Stomach (tissue), 4 donors: ENCODE results near the gene EPB41L2.

Experiments used
- CTCF ChIP-seq, 7 experiments: fragments of 450-650 bp in 4 of 7; fragments of 200-600 bp in 3 of 7; sonication (generic) in 3 of 7; IDR thresholded peaks; one replicate each; pipeline ENCODE4 v1.5.1; 2016 to 2019; ENCODE audit warnings: antibody characterized with exemption in 7 of 7, control low read depth in 2 of 7, mild to moderate bottlenecking in 1 of 7
- EP300 ChIP-seq: sonication (generic); formaldehyde crosslinking; IDR thresholded peaks from one replicate; pipeline ENCODE4 v1.6.1; 2017; ENCODE audit warnings: antibody characterized with exemption
- POLR2A ChIP-seq, 4 donors: fragments of 450-650 bp; IDR thresholded peaks; one replicate each; pipeline ENCODE4 v1.6.1; 2016; ENCODE audit warnings: antibody characterized with exemption in 4 of 4, control low read depth in 2 of 4, mild to moderate bottlenecking in 1 of 4, moderate library complexity in 1 of 4
- POLR2AphosphoS5 ChIP-seq, 3 donors: sonication (generic); formaldehyde crosslinking; IDR thresholded peaks; one replicate each; pipeline ENCODE4 v1.6.1; 2016; ENCODE audit warnings: antibody characterized with exemption in 3 of 3

- TF ChIP-seq POLR2AphosphoS5 (IDR thresholded peaks at IDR 0.05) (no peak), POLR2A (IDR thresholded peaks at IDR 0.05) (no peak), CTCF (IDR thresholded peaks at IDR 0.05) (no peak), EP300 (no peak)
Measured at GRCh38 chr6:130893766-130894165, 169.3 kb downstream of the EPB41L2 start.
